GM18526 (cell line): ENCODE results near the gene LMO3.

Experiments used
- POLR2A ChIP-seq: IDR thresholded peaks from 3 replicates; pipeline ENCODE4 v1.6.1; 2011; ENCODE audit not compliant: insufficient read length; ENCODE audit errors: extremely low read depth

Gene LMO3

DNA sequence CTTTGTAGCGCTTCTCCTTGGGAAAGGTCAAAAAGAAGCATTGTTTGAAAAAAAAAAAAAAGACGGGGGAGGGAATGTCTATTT is at the start of gene LMO3:
LMO3 (minus strand) TSS at position 46 of the 84 bp plus-strand sequence. CDS start 5,302 bp downstream, outside the sequence.
- no peak for TF ChIP-seq POLR2A

DNA sequence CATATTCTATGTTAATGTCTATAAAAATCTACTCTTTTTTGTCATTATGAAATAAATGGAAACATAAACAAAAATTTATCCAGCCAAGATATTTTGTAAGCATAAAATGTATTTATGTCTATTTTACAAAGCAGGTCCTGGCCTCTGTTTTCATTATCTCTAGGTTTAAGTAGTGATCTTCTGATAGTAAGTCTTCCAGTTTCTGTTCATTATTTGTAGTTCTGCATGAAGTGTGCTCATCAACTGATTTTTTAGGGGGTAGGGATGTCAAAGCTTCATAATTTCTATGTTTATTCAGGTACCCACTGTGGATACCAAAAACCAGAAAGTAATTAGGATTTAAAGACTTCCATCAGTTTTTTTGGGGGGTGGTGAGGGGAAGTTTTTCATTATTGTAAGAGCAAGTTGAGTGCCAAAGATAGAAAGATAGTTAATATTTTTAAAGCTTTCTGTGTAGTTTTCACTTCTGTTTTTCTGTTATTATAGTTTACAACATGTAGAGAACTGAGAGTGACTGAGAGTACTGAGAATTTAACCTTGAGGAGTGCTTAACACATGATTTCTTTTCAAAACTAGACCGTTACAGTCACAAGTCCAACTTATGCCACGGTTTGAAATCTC is 30.6 kb upstream of the LMO3 start:
- TF ChIP-seq POLR2A, result no peak

DNA sequence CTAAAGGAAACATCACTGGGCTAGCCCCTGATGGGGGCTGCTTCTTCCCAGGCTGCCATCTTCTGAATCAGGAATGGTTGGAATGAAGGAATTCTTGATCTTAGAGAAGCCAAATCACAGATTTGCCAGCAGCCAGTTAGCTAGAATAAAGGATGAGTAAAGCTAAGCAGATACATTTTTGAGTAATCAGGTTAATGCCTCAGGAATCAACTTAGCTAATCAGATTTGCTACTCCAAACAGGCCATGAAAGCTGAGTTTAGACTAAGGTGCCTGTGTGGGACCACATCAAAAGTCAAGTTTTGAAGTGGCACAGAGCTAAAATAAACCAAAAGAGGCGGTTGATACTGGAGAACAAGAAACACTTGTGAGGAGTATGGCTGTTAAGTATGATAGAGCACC is 28.8 kb upstream of the LMO3 start:
- TF ChIP-seq POLR2A, result no peak

DNA sequence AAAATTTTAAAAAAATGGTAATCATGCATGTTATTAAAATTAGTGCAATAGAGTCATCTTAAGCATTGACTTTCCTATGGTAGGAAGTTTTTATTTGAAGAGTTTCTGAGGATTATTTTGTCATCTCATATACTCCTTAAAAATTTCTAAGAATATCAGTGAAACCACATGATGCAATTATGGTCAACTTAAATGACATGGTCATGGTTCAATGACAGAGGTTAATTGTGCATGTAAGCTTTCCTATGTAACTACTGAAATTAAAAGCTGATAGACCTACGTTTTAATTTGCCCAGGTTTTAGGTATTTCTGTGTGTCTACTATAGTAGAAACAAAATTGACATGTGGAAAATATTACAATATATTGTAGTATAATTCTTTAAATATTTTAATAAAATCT is 21.0 kb upstream of the LMO3 start:
- no peak for TF ChIP-seq POLR2A

DNA sequence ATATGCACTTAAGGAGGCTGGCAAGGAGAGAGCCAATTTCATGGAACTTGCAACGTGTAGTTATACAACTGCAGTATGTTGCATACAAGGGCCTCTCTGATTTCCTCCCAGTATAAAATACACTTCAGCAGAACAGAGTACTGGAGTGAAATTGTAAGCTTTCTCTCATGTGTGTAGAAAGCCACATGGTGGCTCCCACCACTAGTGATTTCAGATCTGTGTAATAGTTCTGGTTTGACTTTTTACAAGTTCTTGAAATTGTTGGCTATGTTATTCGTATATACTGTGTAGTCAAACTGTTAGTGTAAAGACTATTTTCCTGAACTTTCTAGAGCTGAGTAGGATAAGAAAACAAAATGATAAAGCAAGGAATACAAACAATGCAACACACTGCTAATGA is 16.4 kb upstream of the LMO3 start:
- no peak for TF ChIP-seq POLR2A

DNA sequence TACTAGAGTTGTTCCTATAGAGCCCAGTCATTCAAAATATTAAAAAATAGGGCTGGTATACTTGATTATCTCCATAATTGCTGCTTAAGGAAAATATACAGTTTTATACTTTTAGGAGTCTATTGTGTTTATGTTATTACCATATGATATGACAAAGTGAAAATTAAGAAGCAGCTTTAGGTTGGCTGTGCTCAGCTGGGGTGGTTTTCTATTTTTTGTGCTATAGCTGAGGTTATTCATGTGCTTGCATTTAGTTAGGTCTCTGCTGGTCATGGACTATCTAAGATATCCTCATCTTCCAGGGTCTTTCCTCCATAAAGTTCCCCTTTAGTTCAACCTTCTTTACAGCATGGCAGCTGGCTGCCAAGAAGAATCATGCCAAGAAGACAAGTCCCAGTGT is 13.6 kb upstream of the LMO3 start:
- no peak for TF ChIP-seq POLR2A

DNA sequence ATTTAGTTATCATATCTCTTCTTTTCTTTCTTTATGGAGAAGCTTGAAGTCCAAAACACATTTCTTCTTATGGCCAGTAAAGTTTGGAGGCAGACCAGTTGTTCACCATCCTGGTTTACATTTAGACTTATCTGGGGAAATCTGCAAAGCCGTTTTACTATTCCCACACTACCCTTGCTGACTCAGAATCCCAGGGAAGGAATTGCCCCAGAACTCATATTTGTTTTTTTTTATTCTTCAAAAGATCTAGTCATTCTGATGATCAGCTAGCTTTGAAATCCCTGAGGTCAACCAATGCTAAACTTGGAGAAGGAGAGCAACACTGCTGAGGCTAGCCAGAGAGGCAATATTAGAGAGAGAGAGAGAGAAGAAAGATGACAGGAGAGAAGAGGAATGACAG is 12.3 kb upstream of the LMO3 start:
- no peak for TF ChIP-seq POLR2A

DNA sequence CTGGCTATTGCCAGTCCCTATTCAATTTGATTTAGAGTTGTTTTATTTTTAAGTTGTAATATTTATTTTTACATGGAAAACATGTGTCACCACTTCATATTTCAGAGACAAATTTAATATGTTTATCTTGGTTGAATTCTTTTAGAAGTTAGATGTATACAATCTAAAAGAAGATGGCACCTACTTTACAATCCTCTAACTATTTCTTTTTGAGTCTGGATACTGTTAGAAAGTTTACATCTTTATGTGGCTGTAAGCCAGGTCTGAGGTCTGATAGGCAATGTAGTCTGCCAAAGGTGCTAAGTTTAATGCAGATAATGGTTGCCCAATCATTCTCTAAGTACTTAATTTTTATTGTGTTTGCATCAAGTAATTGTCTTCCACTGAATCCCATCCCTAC is 7.2 kb upstream of the LMO3 start:
- TF ChIP-seq POLR2A, result no peak

DNA sequence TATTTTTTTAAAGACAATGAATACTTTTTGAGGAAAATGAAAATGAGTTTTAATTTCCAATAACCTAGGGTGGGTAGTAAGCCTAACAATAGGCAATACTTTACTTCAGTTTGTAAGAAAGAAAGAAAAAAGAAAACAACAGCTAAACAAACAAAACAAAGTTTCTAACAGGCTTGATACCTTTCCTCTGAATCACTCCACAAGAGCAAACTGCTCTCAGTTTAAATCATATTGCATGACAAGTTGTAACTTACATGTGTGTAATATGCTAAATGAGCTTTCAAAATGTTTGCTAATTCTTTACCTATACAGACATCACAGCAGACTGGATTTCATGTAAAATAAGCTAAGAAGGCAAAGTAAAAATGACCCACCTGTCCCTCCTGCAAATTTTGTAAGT is 6.7 kb upstream of the LMO3 start:
- TF ChIP-seq POLR2A, result no peak

DNA sequence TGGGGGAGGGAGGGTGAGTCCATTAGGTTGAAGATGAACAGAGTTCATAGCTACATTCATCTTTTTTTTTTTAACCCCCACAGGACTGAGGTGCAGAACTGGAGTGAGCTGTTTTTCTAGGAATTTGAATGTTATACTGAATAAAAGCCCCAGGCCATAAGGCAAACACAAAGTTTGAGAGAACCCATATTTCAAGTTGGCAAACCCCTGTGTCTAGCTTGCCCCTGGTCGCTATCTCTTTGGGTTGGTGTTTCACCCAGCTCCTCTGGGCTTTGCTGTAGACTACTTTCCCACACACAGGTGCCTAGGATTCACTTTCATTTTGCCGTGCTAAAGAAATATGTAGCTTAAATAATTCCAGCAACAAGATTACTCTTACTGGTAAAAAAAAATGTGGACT is 5.2 kb upstream of the LMO3 start:
- no peak for TF ChIP-seq POLR2A

DNA sequence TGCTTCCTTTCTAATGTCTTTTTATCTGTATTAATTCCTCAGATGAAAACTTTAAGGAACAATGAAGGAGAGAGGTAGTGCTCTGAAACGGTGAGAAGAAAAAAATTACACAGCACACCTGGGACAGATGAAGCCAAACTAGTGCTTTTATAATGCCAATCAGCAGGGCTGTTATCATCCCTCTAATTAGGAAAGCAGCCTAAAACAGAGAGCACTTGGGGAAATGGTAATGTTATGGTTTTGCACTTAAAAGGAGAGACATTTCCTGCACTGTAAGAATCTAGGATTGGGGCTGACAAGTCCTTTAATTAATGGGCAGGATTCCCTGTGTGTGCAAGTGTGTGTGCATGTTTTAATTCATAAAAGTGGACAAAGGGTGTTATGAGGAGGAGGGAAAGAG is 4.8 kb upstream of the LMO3 start:
- TF ChIP-seq POLR2A, result no peak

DNA sequence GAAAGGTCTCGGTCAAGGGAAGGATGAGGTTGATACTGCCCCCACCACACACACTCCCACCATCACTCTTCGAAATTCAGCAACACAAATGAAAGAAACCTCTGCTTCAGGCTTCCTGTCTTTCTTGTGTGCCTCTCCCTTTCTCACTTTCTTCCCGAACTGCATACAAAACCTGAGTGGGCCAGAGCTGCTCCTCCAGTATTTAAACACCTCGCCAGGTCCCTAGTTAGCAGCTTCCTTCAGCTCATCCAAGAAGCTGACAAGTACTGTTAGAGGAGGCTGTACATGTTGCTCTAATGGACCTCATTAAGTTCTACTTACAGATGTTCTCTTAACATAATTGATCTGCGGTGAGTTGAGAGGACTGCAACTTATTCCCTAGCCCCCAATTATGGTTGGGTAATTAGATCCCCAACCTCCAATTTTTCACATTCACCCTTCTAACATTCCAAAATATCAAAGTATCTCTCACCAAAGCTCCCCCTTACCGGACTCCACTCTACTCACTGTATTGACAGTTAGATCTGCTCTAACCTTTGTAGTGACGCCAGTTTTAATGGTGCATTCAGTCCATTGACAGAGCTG is 4.1 kb upstream of the LMO3 start:
- no peak for TF ChIP-seq POLR2A

DNA sequence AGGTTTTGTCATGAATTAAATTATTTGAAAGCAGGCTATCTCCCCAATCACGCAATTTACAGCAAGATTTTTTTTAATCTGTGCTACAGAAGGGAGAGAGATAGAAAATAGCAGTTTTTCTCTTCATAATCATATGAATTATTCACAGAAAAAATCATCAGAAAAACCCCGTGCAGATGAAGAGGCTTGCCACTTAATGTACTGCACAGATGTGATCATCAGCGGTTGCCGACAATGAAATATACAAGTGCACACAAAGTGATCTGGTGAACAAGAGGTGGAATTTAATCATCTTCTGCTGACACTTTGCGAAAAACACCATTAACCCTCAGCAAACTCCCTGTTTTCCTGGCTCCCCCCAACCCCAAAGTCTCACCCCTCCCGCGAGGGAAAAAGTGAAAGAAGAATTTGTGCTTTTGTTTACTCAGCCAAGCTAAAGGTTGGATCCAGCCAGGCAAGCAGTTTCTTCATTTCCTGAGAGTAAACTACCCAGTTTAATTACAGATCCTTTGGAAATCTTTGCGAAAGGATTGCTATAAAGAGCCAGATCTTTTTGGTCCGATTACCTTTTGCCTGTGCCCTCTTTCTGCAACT is 3.1 kb upstream of the LMO3 start:
- TF ChIP-seq POLR2A, result no peak

DNA sequence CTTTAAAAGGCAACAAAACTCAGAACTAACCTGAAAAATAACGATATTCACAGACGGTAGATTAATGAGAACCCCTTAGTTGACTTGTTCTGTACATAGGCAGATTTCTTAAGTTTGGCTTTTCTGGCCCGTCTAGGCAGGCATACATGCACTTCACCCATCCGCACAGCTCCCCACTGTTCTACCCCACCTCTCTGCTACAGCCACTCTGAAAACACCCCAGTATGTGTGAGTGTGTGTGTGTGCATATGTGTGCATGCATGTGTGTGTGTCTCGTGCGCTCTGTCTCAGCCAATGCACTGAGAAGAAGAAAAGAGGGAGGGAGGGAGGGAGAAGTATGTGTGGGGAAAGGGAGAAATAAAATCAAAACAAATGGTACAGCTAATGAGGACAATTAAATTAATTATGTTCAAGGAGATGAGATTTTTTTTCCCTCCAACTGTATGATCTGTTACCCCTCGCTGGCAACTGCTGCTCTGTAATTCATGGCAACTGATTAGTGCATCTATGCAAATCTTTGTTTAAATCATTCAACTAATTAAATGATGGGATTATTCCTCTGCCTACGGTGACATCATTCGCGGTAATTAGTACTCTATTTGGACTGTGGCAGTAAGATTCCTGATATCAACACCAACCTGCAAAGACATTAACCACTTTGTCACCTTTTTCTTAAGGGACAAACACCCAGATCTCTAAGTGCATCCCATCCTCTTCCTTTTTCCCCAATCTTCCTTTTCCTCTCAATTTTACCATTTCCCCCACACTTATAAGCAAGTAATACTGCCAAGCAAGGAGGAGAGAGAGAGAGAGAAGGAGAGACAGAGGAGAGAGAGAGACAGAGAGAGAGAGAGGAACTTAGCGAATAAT is 2.2 kb upstream of the LMO3 start:
- no peak for TF ChIP-seq POLR2A

DNA sequence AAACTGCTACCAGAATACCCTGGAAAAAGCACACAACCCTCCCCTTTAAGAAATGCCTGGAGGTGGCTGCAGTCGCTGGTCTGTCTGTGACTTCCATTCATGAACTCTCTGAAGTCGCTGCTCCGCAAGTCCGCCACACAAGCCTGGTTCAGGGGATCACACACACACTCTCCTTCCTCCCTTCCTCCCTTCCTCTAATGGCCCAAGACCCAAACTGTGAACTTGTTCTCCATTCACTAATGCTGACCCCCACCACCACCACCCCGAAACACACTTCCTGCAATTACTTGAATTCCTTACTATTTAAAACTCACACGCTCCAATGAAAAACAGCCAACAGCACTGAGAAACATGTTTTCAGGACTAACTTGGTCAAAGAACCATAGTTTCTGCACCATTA is 1.0 kb upstream of the LMO3 start:
- TF ChIP-seq POLR2A, result no peak

DNA sequence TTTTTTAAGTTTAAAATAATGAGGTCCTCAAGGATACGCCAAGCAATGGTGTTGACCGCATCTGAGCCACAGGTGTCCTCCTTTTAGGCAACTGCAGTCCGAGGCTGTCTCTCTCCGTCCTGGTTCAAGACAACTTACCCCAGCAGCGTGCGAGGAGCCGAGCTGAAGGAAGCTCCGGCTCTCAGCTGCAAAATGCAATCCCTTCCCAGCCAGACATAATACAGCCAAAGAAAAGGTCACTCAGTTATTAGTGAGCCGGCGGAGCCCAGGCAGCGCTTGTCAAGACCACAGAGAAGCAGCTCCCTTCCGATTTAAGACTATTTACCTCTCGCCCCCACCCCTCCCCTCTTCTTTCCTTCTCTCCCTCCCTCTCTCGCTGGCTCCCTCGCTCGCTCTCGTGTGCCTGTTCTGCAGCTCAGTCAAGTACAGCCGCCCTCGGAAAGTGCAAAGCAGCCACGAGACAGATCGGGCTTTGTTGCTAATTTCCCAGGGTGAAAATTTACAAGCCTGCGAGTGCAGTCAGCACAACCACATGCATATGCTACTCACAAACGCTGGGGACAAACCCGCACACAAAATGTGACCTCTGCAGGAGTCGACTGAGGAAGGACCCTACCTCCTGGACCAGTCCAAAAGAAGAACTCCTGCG is 363 bp upstream of the LMO3 start:
- TF ChIP-seq POLR2A, result no peak

DNA sequence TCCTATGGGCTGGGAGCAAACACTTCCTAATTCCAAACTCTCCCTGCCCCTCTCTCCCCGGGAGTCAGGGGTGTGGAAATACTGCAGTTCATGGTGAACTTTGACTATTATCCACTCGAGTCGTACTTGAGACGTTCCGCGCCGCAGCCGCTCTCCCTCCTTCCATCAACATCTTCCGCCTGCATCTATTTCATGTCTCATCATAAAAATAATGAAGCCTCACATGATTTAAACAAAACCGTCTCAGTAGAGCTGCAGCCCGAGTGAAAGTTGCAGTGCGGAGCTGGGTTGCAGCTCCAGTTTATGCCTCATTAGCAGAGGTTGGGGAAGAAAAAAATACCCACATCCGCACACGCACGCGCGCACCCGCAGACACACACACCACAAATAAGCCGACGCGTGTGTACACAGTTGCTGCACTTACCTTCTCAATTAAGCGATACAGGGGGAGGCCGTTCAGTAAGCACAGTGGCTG is 283 bp downstream of the LMO3 start:
- no peak for TF ChIP-seq POLR2A
